HG03280 (cell line): ENCODE data around the gene RDH13.
"Not testable (repeated sequence)": the region's sequence is repeated elsewhere in the genome, so short reads cannot be mapped to it uniquely, and the experiment has no call there.

Source experiments
- ATAC-seq: cut with Tn5 transposase; IDR thresholded peaks from one replicate; pipeline ENCODE4 v1.9.1; 2021; ENCODE audit warnings: mild to moderate bottlenecking, moderate library complexity; ENCODE audit not compliant: unreplicated experiment

Gene RDH13

GRCh38 chr19:55047951-55048350 is 15.0 kb downstream of the RDH13 start:
- no peak for ATAC-seq

GRCh38 chr19:55046975-55047622 is 15.8 kb downstream of the RDH13 start:
- no peak for ATAC-seq

- ATAC-seq, result no peak
Observed at GRCh38 chr19:55044771-55045716, 17.9 kb downstream of the RDH13 start.

- ATAC-seq, result no peak
Observed at GRCh38 chr19:55044286-55044685, 18.7 kb downstream of the RDH13 start.

- no peak for ATAC-seq
Observed at GRCh38 chr19:55042688-55043087, 20.3 kb downstream of the RDH13 start.

GRCh38 chr19:55042344-55042678 is 20.6 kb downstream of the RDH13 start:
- ATAC-seq, result no peak

GRCh38 chr19:55041627-55042343 is 21.2 kb downstream of the RDH13 start:
- ATAC-seq, result no peak

- ATAC-seq, result no peak
Observed at GRCh38 chr19:55041244-55041626, 21.7 kb downstream of the RDH13 start.

GRCh38 chr19:55040654-55041053 is 22.3 kb downstream of the RDH13 start:
- ATAC-seq, result not testable (repeated sequence)

GRCh38 chr19:55037603-55038002 is 25.3 kb downstream of the RDH13 start:
- ATAC-seq, result not testable (repeated sequence)

GRCh38 chr19:55036058-55036457 is 26.9 kb downstream of the RDH13 start:
- ATAC-seq, result no peak

- no peak for ATAC-seq
Observed at GRCh38 chr19:55034751-55035150, 28.2 kb downstream of the RDH13 start.

- not testable (repeated sequence) for ATAC-seq
Observed at GRCh38 chr19:55032976-55033643, 29.8 kb downstream of the RDH13 start.

GRCh38 chr19:55032170-55032800 is 30.7 kb downstream of the RDH13 start:
- no peak for ATAC-seq

- ATAC-seq, result no peak
Observed at GRCh38 chr19:55031178-55031577, 31.8 kb downstream of the RDH13 start.

- ATAC-seq, result no peak
Observed at GRCh38 chr19:55028757-55029156, 34.2 kb downstream of the RDH13 start.

- no peak for ATAC-seq
Observed at GRCh38 chr19:55027472-55028337, 35.2 kb downstream of the RDH13 start.

- ATAC-seq, result not testable (repeated sequence)
Observed at GRCh38 chr19:55027140-55027471, 35.8 kb downstream of the RDH13 start.

- ATAC-seq, result no peak
Observed at GRCh38 chr19:55024111-55024510, 38.8 kb downstream of the RDH13 start.

- ATAC-seq, result not testable (repeated sequence)
Observed at GRCh38 chr19:55020351-55020750, 42.6 kb downstream of the RDH13 start.
